Retinal pigment epithelial cell (primary cell): ENCODE data around the gene IGFLR1.

Experiments used
- DNase-seq: peaks from one replicate; pipeline ENCODE4 v3.0.0-alpha.2; 2010; ENCODE audit warnings: low read depth
- H3K4me3 ChIP-seq: 2 replicates; pipeline ENCODE4 v1.5.1; 2011; ENCODE audit warnings: mild to moderate bottlenecking, low read length, control low read depth, moderate library complexity
- TF ChIP-seq, protein P1 (sequence below): conservative IDR thresholded peaks from 2 replicates; pipeline ENCODE4 v1.5.1; 2011; ENCODE audit warnings: low read depth, low read length, control low read depth, inconsistent platforms

IGFLR1 gene

DNA sequence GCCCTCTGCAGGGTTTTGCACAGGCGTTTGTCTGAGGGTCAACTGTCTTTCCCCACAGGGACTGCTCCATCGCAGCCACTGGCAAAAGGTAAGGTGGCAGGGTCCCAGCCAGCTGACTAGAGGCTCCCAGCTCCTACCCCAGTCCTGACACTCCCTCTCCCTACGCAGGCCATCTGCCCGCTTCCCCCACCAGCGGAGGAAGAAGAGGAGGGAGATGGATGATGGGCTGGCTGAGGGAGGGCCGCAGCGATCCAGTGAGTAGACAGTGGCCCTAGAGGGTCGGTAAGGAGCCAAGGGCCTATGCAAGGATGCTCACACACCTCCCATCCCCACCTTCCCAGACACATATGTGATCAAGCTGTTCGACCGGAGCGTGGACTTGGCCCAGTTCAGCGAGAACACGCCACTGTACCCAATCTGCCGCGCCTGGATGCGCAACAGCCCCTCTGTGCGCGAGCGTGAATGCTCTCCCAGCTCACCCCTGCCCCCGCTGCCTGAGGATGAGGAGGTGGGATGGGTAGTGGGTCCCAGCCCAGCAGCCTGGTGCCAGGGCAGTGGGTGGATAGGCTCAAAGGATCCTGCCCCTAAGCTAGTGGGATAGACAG, 10.6 kb upstream of the IGFLR1 start:
- TF ChIP-seq, protein P1, sequence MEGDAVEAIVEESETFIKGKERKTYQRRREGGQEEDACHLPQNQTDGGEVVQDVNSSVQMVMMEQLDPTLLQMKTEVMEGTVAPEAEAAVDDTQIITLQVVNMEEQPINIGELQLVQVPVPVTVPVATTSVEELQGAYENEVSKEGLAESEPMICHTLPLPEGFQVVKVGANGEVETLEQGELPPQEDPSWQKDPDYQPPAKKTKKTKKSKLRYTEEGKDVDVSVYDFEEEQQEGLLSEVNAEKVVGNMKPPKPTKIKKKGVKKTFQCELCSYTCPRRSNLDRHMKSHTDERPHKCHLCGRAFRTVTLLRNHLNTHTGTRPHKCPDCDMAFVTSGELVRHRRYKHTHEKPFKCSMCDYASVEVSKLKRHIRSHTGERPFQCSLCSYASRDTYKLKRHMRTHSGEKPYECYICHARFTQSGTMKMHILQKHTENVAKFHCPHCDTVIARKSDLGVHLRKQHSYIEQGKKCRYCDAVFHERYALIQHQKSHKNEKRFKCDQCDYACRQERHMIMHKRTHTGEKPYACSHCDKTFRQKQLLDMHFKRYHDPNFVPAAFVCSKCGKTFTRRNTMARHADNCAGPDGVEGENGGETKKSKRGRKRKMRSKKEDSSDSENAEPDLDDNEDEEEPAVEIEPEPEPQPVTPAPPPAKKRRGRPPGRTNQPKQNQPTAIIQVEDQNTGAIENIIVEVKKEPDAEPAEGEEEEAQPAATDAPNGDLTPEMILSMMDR: no peak
- H3K4me3 ChIP-seq: no peak overlapping the region
- DNase-seq: no peak

- no peak overlapping the region for H3K4me3 ChIP-seq
- TF ChIP-seq, protein P1: no peak
- DNase-seq: no peak
Observed at GRCh38 chr19:35751839-35752745, 9.8 kb upstream of the IGFLR1 start.

GRCh38 chr19:35750167-35750566, 7.9 kb upstream of the IGFLR1 start:
- DNase-seq: no peak
- TF ChIP-seq, protein P1: no peak
- no peak overlapping the region for H3K4me3 ChIP-seq

- peak within 1 kb of the TSS; percentile 100 for H3K4me3 ChIP-seq
- DNase-seq: peak; percentile 97
- TF ChIP-seq, protein P1: no peak
Observed at GRCh38 chr19:35748106-35749020, 6.1 kb upstream of the IGFLR1 start, which contains the start of gene LIN37. LIN37 (plus strand) TSS chr19:35748576; CDS start chr19:35748725, 149 bp downstream.

- no peak for DNase-seq
- H3K4me3 ChIP-seq: peak overlapping the region; percentile 96
- TF ChIP-seq, protein P1: no peak
Observed at GRCh38 chr19:35746531-35746930, 4.3 kb upstream of the IGFLR1 start.

GRCh38 chr19:35746087-35746462, 3.8 kb upstream of the IGFLR1 start:
- TF ChIP-seq, protein P1: no peak
- DNase-seq: no peak
- peak overlapping the region; percentile 96 for H3K4me3 ChIP-seq
